Coronary artery (tissue), 2 donors: ENCODE data around the gene DTWD2.

ENCODE experiments used
- DNase-seq: peaks from one replicate; pipeline ENCODE4 v3.0.0-alpha.2; 2017; ENCODE audit warnings: low spot score
- H3K27ac ChIP-seq, 2 donors: fragments of 200-600 bp; sonication (generic); one replicate each; pipeline ENCODE4 v1.5.1; 2016 to 2019
- H3K4me3 ChIP-seq: fragments of 200-600 bp; sonication (generic); 2 replicates; pipeline ENCODE4 v1.5.1; 2016; ENCODE audit warnings: mild to moderate bottlenecking, moderate library complexity
- TF ChIP-seq, protein P1 (sequence below): fragments of 200-600 bp; sonication (generic); IDR thresholded peaks from one replicate; pipeline ENCODE4 v1.5.1; 2019; ENCODE audit warnings: antibody characterized with exemption

The DTWD2 gene

DNA sequence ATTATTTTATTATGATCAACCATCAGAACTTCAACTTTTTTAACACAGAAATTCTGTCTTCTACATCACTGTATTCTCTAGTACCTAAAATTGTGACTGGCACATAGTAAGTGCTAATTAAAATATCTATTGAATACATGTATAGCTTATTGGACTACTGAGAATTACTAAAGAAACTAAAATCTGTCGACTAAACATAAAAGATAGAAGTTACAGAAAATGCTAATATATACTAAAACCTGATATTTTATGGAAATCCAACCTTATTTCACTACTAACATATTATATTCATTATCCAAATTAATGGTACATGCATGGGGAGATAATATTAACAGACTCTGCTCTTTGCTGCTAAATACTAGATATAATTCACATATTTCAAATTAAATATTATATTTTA, 153.6 kb downstream of the DTWD2 start:
- Histone ChIP-seq H3K4me3 (no peak overlapping the region), H3K27ac (no peak overlapping the region)
- TF ChIP-seq, protein P1, sequence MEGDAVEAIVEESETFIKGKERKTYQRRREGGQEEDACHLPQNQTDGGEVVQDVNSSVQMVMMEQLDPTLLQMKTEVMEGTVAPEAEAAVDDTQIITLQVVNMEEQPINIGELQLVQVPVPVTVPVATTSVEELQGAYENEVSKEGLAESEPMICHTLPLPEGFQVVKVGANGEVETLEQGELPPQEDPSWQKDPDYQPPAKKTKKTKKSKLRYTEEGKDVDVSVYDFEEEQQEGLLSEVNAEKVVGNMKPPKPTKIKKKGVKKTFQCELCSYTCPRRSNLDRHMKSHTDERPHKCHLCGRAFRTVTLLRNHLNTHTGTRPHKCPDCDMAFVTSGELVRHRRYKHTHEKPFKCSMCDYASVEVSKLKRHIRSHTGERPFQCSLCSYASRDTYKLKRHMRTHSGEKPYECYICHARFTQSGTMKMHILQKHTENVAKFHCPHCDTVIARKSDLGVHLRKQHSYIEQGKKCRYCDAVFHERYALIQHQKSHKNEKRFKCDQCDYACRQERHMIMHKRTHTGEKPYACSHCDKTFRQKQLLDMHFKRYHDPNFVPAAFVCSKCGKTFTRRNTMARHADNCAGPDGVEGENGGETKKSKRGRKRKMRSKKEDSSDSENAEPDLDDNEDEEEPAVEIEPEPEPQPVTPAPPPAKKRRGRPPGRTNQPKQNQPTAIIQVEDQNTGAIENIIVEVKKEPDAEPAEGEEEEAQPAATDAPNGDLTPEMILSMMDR = no peak
- no peak for DNase-seq

DNA sequence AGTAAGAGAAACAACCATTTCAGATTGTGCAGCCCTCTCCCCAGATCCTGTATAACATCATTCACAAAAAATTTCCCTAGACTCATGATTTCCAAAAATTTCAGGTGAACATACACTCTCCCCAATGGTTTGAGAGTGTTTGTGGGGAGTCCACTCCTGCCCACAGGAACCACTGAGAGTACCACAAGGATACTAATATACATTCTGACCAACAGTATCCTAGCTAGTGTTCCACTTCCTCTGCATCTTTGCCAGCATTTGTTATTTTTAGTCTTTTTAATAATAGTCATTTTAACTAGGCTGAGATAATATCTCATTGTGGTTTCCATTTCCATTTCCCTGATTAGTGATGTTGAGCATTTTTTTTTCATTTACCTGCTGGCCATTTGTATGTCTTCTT, 155.4 kb downstream of the DTWD2 start:
- TF ChIP-seq, protein P1 = no peak

DNA sequence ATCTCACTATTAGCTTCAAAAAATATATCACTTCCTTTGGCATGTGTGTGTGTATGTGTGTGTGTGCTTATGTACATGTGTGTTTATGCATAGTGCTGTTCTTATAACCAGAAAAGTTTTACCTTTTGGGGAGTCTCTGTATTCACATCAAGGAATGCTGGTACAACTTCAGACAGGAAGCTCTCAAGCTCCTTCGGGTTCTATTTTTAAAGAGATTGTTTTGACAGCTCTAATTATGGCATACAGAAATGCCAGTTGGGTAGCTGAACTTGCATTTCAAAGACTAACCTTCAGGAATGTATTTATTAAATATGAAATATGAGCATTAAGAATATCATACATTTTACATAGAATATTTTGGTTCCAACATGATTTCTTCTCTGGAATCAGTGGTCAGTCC, 163.1 kb downstream of the DTWD2 start:
- H3K4me3 ChIP-seq = no peak overlapping the region
- no peak overlapping the region for H3K27ac ChIP-seq
- TF ChIP-seq, protein P1 = no peak
- DNase-seq = no peak

More for the DNA sequence above, 155.4 kb downstream of the DTWD2 start:
- Histone ChIP-seq H3K27ac (no peak overlapping the region), H3K4me3 (no peak overlapping the region)
- DNase-seq = no peak

DNA sequence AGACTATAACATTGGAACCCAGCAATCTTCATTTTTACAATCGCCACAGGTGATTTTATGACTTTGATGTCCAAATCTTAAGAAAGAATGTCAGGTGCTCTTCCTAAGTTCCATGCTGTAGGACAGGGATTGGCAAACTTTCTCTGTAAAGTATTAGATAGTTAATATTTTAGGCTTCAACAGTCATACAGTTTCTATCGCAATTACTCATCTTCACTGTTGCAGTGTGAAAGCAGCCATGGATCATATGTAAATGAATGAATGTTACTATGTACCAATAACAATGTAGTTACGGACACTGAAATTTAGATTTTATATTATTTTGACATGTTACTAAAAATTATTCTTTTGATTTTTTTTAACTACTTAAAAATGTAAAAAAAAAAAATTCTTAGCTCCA, 169.7 kb downstream of the DTWD2 start:
- no peak for DNase-seq
- H3K4me3 ChIP-seq = no peak overlapping the region
- no peak overlapping the region for H3K27ac ChIP-seq
- TF ChIP-seq, protein P1 = no peak

DNA sequence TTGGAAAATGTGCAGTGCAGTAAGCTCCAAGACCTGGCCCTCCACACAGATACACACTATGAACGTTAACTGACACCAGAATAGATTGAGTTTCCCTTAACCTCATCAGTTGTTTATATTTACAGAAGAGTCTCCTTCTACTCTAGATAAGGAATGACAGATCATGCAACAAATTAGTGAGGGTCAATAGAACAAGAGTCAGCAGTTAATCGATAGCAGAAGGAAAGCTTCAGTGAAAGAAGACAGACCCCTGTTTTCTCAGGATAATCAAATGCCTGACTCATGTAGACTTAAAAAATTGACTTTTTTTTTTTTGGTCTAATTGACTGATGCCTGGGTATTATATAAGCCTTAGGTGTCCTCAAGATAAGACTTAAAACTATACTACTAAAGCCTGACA, 179.9 kb downstream of the DTWD2 start:
- no peak for DNase-seq
- Histone ChIP-seq H3K27ac (no peak overlapping the region), H3K4me3 (no peak overlapping the region)
- TF ChIP-seq, protein P1 = no peak

DNA sequence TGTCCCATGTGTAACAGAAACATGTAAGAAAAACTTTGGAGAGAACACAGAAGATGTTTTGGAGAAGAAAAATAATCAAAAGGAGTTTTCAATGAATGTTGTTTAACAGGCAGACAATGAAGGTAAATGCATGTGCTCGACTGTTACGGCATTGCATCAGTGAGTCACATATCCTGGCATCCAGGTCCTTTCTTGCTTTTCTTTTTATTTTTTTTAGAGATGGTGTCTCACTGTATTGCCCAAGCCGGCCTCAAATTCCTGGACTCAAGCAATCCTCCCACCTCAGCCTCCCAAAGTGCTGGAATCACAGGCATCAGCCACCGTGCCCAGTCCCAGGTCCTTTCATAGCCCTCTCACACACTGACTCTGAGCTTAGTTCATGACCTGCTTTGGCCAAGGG, 181.8 kb downstream of the DTWD2 start:
- TF ChIP-seq, protein P1 = no peak
- H3K27ac ChIP-seq = no peak overlapping the region
- no peak overlapping the region for H3K4me3 ChIP-seq
- no peak for DNase-seq

DNA sequence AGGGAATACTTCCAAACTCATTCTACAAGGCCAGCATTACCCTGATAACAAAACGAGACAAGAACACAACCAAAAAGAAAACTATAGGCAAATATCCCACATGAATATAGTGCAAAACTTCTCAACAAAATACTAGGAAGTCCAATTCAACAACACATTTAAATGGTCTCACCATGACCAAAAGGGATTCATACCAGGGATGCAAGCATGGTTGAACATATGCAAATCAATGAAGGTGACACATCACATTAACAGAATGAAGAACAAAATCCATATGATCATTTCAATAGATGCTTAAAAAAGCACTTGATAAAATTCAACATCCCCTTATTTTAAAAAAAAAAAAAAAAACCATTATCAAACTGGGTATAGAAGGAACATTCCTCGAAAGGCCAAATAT, 186.0 kb downstream of the DTWD2 start:
- DNase-seq = no peak
- Histone ChIP-seq H3K27ac (no peak overlapping the region), H3K4me3 (no peak overlapping the region)
- TF ChIP-seq, protein P1 = no peak
